HG02981 (cell line): Measurements from ENCODE around the gene FBXL4.
"Not testable (repeated sequence)": the region's sequence is repeated elsewhere in the genome, so short reads cannot be mapped to it uniquely, and the experiment has no call there.

Experiments used
- ATAC-seq: cut with Tn5 transposase; IDR thresholded peaks from one replicate; pipeline ENCODE4 v1.9.1; 2021; ENCODE audit warnings: mild to moderate bottlenecking, moderate library complexity; ENCODE audit not compliant: unreplicated experiment

The FBXL4 gene

DNA sequence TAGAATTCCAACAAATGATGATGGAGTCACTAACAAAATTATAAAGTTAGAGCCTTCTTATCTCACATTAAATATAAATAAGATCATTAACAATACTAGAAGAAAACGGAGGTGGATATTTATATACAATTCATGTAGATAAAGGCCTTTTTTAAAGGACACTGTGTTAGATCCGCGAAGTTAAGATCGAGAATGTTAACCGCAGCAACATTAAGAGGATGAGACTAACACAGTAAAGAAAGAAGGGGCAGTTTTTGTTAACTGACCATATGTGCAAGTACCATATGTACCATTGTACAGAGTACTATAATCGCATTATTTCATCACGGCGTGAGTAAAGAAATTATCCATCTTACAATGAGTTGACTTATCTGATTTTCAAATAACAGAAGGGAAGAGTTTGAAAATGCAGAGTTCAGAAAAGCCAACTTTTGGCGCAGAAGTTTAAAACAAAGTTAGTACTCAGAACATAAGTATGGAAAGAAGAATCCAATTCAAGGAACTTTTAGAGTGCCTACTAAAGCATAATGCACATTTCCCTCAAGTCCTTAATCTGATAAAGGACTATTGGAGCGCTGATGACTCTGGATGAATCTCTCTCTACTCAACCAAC lies 1.4 kb downstream of the FBXL4 start:
- ATAC-seq = no peak

DNA sequence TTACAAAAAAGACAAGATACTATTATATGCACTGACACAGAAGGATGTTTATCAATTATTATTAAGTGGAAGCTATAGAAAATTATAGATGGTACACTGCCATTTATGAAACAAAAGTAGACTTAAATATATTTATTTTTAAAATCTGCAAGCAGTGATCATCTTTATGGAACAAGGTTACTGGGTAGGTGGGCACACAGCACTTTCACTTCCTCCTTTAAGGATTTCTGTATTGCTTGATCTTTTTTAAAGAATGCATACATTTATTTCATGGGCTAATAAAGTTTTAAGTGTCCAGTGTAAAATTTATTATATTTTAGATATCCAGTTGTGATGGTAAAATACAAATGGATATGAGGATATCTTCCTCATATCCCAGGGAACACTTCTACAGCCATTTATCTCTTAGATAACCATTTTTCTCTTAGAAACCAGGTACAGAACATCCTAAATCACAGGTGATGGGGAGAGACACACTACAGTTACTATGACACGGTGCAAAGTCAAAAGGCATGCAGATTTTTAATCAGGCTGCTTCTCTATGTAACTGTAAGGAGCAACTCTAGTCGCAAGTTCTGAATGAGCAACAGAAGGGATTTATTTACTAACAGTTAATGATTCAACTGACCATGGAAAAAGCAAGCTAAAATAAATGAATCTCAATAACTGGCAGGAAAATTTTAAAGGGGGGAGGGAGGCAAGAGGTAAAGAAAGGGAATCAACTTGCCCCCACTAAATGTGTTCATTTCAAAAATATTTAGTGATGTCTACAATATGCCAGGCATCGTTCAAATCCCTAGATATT lies 2.2 kb downstream of the FBXL4 start:
- no peak for ATAC-seq

DNA sequence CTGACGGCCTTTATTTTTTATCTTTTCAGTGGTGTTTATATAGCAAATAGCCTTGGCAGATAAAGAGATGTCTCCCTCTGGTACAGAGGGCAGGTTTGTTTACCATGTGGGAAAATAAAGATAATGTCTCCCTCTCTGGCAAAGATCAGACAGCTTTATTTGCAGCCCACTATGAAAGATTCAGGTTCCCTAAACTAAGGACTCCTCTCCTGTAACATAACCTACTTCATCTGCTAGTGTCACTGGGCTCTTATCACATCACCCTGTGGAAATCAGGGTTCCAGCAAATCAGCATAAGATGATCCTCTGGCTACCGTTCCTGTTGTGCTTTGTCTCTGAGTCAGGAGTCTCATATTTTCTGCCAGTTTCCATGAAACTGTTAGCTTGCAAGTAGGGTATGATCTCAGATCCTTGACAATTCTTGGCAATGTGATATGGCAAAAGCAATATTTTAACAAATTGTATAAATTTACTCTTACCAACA lies 3.1 kb downstream of the FBXL4 start:
- no peak for ATAC-seq

DNA sequence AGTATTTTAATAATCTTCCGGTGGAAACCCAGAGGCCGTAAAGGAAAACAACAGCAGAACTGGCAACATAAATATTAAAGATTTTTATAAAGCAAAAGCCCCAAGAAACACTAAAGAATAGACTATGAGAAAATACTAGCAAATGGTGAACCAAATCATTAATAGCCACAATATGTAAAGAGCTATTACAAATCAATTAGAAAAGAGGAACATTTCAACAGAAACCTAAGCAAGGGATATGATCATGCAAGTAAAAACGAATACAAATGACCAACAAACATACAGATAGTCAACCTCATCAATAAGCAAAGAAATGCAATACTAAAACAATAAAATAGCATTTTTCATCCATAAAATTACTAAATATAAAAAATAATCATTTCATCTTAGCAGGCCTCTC lies 3.6 kb downstream of the FBXL4 start:
- ATAC-seq = no peak

DNA sequence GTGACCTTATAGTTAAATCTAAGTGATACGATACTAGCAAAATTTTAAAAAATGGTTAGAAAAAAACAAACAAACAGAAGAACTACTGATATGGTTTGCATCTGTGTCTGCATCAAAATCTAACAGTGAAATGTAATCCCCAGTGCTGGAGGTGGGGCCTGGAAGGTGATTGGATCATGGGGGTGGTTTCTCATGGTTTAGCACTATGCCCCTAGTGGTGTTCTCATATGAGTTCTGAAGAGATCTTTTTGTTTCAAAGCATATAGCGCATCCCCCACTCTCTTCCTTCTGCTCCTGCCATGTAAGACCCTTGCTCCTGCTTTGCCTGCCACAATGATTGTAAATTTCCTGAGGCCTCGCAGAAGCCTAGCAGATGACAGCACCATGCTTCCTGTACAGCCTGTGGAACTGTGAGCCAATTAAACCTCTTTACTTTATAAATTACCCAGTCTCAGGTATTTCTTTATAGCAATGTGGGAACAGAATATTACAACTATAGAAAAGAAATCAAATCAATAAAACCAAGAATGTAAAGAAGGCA lies 5.4 kb downstream of the FBXL4 start:
- ATAC-seq = no peak

DNA sequence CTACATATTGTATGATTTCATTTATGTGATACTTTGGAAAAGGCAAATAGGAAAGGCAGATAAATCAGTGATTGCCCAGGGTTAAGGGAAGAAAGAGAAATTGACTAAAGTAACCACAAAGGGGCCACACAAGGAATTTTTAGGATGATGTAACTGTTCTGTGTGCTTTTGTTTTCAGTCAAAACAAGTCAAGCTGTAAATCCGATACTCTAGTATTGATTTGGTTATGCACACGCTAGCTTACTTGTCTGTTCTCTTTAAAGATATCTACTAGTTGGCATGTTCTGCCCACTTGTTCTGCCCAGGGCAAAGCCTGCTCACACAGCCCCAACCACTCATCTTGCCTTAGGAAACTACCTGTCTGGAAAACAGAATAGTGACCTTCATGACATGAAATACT lies 6.4 kb downstream of the FBXL4 start:
- ATAC-seq = no peak

DNA sequence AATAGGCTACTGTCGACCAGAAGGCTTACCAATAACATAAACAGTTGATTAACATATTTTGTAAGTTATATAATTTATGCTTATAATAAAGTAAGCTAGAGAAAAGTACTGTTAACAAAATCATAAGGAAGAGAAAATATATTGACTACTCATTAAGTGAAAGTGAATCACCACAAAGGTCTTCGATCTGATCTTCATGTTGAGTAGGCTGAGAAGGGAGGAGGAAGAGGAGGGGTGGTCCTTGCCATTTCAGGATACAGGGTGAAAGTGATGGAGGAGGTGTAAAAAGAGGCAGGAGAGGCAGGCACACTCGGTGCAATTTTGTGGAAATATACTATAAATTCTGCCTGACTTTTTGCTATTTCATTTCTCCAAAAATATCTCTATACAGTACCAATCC lies 10.4 kb downstream of the FBXL4 start:
- no peak for ATAC-seq

DNA sequence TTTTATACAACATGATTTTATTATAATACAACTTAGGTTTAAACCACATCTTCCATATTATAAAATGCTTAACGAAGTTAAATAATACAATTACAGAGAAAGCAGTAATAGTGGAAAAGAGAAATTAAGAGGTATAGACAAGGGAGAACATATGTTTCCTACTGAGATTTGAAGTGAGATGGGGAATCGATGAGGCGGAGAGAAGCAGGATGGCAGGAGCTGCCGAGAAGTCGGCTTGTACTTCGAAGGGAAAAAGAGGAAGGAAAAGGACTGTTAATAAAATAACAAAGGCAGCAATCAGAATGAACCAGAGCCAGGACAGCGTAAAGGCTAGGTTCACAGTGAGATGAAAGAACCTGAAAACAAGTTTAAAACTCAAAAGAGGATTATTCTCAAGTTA lies 15.4 kb downstream of the FBXL4 start:
- no peak for ATAC-seq

DNA sequence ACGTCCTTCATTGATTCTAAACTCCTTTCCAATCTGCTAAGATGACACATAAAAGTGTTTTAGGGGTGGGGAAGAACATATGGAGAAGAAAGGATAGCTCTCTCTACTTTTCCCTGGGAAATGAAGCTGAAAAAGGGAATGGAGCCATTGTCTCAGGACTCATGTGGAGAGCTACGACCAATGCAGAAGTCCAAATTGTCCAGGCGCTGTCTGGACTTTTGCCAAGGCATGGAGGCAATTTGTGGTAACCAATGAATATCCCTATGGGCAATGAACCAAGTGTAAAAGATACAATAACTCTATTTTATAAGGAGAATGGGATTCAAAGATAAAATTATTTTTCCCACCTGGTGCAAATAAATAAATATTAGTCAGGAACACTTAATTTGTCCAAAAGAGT lies 16.1 kb downstream of the FBXL4 start:
- ATAC-seq = no peak

DNA sequence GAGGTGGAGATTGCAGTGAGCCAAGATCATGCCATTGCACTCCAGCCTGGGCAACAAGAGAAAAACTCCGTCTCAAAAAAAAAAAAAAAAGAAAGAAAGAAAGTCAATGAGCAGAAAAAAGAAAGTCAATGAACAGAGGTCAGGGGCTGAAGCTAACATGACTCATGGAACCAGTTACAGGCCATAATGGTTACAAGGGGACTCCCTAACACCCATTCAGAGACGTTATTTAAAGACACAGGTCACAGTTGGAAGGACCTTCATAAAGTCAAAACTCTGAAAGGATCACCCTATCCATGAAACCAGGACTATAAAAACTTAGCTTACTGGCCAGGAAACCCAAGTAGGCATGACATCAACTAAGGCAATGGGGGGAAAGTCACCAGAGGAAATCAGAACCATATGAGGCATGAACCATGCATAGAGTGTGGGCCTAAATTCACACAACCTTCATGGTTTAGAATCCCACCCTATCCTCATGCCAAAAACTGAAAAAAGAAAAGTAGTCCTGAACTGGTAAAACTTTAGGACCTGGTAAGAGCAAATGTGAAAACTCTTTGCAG lies 18.2 kb downstream of the FBXL4 start:
- ATAC-seq = no peak

DNA sequence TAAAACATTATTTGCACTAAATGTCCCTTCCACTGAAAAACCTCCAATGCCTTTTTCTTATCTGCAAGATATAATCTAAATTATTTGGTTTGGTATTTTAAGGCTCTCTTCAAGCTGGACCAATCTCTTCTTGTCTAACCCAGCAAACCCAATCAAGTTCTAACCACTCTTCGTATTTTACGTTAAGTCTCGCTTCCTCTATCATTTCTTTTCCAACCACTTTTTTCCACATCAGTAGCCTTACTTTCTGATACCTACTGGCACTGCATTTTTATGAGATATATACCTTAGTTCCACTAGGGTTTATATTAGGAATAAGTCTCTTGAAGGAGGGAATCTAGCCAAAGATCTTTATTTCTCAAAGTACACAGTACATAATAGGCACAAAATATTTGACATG lies 19.1 kb downstream of the FBXL4 start:
- no peak for ATAC-seq

DNA sequence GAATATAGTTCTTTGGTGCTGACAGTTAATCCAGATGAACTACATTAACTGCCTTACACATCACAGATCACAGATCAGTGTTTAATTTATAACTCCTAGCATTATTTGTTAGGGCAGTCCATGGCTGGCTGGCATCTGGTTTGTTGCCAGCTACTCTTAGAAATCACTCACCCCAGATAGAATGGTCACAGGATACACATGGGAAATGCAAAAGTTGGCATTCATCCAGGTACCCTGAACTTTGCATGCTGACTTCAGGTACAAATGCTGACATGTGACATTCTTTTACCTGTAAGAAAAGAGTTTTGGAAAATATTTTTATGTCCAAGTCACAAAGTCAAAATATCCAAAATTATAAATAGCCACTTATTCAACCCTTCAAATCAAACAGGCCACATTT lies 20.2 kb downstream of the FBXL4 start:
- ATAC-seq = no peak

DNA sequence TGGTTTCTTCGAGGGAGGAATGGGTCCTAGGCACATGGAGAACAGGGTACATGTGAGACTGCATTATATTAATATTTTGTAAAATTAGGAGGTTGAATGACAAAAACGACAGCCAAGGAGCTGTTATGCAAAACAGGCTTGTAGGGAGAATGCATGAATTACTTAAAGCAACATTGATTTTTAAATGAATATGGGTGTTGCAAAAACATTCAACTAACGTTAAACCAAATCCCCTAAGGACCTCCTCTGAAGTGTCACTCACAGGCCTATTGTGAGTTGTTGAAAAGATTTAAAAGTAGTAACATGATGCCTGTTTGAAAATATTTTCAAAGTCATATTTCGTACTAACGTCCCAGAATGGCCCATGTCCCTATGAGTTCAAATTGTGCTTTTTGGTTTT lies 21.9 kb downstream of the FBXL4 start:
- no peak for ATAC-seq

DNA sequence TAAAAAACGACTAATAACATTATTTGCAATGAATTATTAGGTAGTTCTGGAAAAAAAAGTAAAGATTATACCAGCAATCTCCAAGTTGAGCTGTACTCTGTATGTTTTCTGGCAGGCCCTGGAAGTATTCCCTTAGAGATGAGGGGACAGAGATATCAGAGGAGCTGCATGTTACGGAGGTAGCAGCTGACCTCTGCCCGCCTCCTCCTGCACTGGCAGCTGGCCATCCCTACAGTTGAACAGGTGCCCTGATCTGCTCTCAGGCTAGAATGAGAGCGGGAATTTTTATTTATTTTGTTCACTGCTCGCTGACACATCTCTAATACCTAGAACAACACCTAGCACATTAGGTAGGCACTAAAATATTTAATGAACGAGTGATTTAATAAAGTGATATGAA lies 23.1 kb downstream of the FBXL4 start:
- ATAC-seq = no peak

DNA sequence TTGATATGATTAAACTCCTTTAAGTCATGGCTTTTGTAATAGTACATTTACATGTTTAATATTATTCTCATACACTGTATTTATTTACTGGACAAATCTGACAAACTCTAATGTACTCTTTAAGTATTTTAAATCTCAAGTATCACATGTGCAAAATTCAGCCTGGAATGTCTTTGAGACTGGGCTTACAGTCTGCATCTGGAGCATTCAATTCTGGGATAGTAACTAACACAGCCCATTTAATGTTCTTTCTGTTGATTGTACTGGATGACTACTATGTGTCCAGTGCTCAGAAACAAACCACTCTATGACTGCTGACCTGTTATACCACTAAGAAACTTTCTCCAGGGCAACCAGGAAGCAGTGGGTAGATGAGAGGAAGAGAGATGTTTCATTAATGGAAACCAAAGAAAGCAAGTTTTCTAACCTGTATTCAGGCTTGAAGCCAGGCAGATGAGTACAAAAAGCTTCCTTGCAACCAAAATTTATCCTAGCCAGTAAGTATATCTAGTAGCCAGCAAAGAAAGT lies 26.8 kb downstream of the FBXL4 start:
- ATAC-seq = peak; percentile 95

DNA sequence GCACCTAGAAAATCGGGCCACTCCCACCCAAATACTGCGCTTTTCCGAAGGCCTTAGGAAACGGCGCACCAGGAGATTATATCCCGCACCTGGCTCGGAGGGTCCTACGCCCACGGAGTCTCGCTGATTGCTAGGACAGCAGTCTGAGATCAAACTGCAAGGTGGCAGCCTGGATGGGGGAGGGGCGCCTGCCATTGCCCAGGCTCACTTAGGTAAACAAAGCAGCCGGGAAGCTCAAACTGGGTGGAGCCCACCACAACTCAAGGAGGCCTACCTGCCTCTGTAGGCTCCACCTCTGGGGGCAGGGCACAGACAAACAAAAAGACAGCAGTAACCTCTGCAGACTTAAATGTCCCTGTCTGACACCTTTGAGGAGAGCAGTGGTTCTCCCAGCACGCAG lies 36.8 kb downstream of the FBXL4 start:
- ATAC-seq = not testable (repeated sequence)

DNA sequence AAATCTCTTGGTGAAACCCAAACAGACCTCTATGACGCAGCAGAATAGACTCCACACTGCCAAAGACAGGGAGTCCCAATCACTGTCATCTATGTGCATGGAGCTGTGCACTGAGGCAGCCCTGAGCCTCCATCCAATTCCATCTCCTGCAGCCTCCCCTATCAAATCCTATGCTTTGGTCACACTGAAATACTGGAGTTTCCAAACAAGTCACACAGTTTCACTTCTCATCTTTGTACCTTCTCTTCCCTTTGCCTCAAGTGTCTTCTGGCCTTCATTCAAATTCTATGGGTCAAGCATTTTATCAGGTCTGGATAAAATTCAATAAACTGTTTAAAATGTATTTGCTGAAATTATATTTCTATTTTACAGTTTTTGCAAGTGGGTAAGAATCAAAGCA lies 38.5 kb downstream of the FBXL4 start:
- ATAC-seq = no peak

DNA sequence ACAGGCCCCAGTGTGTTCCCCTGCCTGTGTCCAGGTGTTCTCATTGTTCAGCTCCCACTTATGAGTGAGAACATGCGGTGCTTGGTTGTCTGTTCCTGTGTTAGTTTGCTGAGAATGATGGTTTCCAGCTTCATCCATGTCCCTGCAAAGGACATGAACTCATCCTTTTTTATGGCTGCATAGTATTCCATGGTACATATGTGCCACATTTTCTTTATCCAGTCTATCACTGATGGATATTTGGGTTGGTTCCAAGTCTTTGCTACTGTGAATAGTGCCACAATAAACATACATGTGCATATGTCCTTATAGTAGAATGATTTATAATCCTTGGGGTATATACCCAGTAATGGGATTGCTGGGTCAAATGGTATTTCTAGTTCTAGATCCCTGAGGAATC lies 41.4 kb downstream of the FBXL4 start:
- not testable (repeated sequence) for ATAC-seq

DNA sequence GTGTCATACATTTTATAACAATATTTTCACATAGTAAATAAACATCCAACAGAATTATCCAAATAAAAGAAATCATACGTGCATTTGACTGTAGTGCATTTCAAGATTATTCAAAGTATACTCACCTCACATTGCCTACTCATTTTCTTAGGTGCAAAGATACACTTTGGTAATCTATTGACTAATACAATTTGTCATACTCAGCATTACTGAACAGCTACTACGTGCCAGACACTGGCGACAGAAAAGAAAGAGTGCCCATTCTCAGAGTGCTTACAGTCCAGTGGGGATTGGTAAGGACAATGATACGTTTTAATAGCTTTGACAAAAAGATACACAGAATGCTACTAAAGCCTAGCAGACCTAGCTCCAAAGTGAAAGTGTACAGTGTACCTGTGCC lies 42.0 kb downstream of the FBXL4 start:
- ATAC-seq = no peak

DNA sequence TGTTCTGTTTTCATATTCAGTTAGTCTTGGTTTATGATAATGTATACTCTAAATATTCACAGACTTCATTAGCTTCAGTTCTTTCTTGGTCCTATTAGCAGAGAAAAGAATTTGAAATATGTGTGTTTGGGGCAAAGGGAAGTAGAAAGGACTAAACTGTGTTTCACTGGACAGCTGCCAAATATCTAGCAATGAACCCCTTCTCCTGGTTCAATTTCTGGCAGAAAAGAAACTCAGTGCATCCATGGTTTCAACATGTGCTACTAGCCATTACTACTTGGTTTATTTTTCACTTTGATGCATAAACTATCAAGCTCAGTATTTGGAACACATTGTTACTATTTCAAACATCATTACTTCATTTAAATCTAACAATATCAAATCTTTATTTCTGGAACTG lies 43.6 kb downstream of the FBXL4 start:
- ATAC-seq = no peak

DNA sequence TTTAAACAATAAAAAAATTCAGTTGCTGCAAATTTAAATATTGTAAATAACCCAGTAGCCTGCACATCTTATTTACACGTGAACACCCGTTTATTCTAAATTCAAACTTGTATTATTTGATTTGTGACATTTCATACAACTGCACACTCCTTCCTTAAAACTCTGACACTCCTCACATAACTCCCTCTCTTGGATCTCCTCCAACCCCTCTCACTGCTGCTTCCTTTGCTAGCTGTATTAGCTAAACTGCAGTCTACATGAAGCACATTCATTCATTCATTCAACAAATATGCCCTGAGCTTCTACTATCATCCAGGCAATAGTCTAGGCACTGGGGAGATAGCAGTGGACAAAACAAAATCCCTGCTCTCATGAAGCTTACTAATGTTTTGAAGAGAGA lies 47.0 kb downstream of the FBXL4 start:
- no peak for ATAC-seq

DNA sequence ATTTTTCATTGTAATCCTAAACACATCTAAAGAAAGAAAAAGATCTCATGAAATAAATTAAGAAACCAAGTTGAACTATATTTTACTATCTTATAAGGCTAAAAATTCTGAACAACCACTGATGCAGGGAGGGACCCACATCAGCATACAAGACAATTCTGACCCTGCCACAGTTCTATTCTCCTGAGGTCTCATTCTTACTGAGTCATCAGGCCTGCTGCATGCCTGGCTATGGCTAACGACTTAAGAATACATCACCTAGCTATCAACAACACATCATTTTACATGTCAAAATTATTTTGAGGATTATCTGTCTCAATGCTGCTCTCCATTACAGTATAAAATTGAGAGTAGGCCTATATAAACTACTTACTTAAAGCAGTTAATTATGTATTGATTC lies 52.9 kb downstream of the FBXL4 start:
- ATAC-seq = no peak
